GM06990 (cell line): ENCODE results near the gene MIDN.

Experiments used
- DNase-seq: peaks from one replicate; pipeline ENCODE4 v3.0.0-alpha.2; 2011; ENCODE audit not compliant: insufficient read length; ENCODE audit errors: extremely low read depth
- H3K27me3 ChIP-seq: replicated peaks from 2 replicates; pipeline ENCODE4 v1.6.0; 2011; ENCODE audit warnings: low read length; ENCODE audit not compliant: control insufficient read depth, insufficient read depth
- H3K36me3 ChIP-seq: 2 replicates; pipeline ENCODE4 v1.5.1; 2011; ENCODE audit warnings: low read length; ENCODE audit not compliant: control insufficient read depth, insufficient read depth
- H3K4me3 ChIP-seq: replicated peaks from 2 replicates; pipeline ENCODE4 v1.5.1; 2011; ENCODE audit warnings: low read depth, mild to moderate bottlenecking, control low read depth, low read length
- TF ChIP-seq, protein P1 (sequence below): IDR thresholded peaks from 2 replicates; pipeline ENCODE4 v1.5.1; 2011; ENCODE audit warnings: low read length, control low read depth, mild to moderate bottlenecking, inconsistent platforms; ENCODE audit not compliant: insufficient read depth, poor library complexity, severe bottlenecking

Gene MIDN

DNA sequence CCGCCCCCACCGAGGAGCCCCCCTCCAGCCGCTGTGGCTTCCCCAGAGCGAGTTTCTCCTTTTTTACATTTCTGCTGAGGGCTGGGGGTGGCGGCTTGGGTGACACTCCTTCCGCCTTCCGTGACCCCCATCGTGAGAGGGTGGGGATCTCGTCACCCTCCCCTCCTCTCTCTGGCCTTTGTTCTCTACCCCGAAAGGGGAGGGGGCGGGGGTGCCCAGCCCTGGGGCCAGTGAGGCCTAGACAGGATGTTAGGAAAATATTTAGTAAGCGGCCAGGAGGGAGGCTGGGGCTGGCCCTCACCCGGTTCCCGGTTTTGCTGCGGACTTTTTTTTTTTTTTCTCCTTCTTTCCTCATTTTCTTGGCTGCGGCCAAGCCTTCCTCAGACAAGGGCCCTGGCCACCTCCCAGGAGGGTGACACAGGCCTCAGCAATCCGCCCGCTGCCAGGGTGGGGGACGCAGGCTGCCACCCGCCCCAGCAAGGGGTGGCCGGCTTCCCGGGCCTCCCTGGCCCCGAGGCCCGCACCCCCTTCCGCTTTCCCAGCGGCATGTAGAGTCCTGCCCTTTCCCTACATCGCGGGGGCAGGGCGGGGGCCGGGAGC, 3.9 kb downstream of the MIDN start:
- Histone ChIP-seq H3K36me3 (peaks cover 33% of the 10 kb centered on the region), H3K27me3 (no peaks in the 10 kb centered on the region), H3K4me3 (peak overlapping the region; percentile 94)
- TF ChIP-seq, protein P1, sequence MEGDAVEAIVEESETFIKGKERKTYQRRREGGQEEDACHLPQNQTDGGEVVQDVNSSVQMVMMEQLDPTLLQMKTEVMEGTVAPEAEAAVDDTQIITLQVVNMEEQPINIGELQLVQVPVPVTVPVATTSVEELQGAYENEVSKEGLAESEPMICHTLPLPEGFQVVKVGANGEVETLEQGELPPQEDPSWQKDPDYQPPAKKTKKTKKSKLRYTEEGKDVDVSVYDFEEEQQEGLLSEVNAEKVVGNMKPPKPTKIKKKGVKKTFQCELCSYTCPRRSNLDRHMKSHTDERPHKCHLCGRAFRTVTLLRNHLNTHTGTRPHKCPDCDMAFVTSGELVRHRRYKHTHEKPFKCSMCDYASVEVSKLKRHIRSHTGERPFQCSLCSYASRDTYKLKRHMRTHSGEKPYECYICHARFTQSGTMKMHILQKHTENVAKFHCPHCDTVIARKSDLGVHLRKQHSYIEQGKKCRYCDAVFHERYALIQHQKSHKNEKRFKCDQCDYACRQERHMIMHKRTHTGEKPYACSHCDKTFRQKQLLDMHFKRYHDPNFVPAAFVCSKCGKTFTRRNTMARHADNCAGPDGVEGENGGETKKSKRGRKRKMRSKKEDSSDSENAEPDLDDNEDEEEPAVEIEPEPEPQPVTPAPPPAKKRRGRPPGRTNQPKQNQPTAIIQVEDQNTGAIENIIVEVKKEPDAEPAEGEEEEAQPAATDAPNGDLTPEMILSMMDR: no peak
- DNase-seq: peak; percentile 71

- Histone ChIP-seq H3K4me3 (peak overlapping the region; percentile 94), H3K27me3 (no peaks in the 10 kb centered on the region), H3K36me3 (peaks cover 36% of the 10 kb centered on the region)
- DNase-seq: peak; percentile 76
- TF ChIP-seq, protein P1: peak; percentile 15
Observed at GRCh38 chr19:1252821-1253513, 4.6 kb downstream of the MIDN start.

DNA sequence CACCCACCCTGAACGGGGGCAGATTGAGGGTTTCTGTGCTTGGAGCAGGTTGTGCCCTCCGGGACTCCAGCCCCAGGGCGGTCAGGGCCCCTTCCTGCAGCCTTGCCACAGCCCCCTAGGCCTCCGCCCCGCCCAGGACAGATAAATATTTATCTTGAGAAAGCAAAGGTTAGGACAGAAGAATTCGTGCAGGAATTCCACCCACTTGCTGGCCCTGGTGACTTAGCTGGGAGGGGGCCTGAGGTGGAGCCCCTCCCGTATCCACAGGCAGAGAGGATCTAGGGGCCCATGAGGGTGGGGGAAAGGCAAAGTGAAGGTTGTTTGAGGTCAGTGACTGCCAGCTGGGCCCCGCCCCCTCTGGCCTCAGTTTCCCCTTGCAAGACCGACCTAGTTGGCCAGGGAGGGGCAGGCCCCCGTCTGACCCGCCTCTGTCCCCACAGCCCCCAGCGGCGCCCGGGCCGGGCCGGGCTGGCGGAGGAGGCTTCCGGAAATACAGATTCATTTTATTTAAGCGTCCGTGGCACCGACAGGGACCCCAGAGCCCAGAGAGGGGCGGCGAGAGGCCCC, 5.2 kb downstream of the MIDN start:
- peaks cover 36% of the 10 kb centered on the region for H3K36me3 ChIP-seq
- peak overlapping the region; percentile 94 for H3K4me3 ChIP-seq
- TF ChIP-seq, protein P1: no peak
- H3K27me3 ChIP-seq: no peaks in the 10 kb centered on the region
- DNase-seq: no peak

GRCh38 chr19:1254081-1254527, 5.7 kb downstream of the MIDN start:
- Histone ChIP-seq H3K36me3 (peaks cover 36% of the 10 kb centered on the region), H3K27me3 (no peaks in the 10 kb centered on the region), H3K4me3 (no peak overlapping the region)
- TF ChIP-seq, protein P1: no peak
- DNase-seq: no peak

GRCh38 chr19:1254530-1255185, 6.3 kb downstream of the MIDN start:
- Histone ChIP-seq H3K36me3 (peaks cover 36% of the 10 kb centered on the region), H3K27me3 (no peaks in the 10 kb centered on the region), H3K4me3 (no peak overlapping the region)
- TF ChIP-seq, protein P1: no peak
- no peak for DNase-seq
